IMR-90 (cell line): Measurements from ENCODE around the gene PPIP5K2. TPM values are rescaled to one million over a fixed set of nuclear protein-coding genes. Genes with fewer than 3 reads are reported as not detected.

Experiments used
- ATAC-seq: fragments of 200-7000 bp; cut with Tn5 transposase; 2 replicates; pipeline ENCODE4 v1.9.1; 2020; ENCODE audit warnings: low read depth, mild to moderate bottlenecking, moderate library complexity
- BruUV-seq: library from RNA; stranded (reverse); fragments of 400-500 nt; replicated peaks from 2 replicates; lab custom pipeline; 2021; lab: Mats Ljungman, UMichigan
- CTCF ChIA-PET: fragments of 300-600 bp; formaldehyde crosslinking; extraction: SDS; loops from one replicate; lab custom pipeline; 2021; ENCODE audit warnings: antibody characterized with exemption; lab: Yijun Ruan, JAX
- POLR2A ChIA-PET: fragments of 300-600 bp; sonication (Branson Sonifier 250); formaldehyde crosslinking; loops from one replicate; lab custom pipeline; 2022; ENCODE audit warnings: antibody characterized with exemption; ENCODE audit not compliant: unreplicated experiment; lab: Charles Lee
- DNase-seq: peaks from one replicate; pipeline ENCODE4 v3.0.0; 2013
- H2AFZ ChIP-seq: replicated peaks from 2 replicates; pipeline ENCODE3; 2013; ENCODE audit warnings: low read length, mild to moderate bottlenecking; ENCODE audit not compliant: poor library complexity
- H2AK5ac ChIP-seq: 2 replicates; pipeline ENCODE4 v1.6.1; 2013; ENCODE audit warnings: low read depth, low read length, inconsistent platforms
- H2AK9ac ChIP-seq: replicated peaks from 2 replicates; pipeline ENCODE3; 2013; ENCODE audit warnings: mild to moderate bottlenecking, low read depth, low read length, moderate library complexity; ENCODE audit not compliant: poor library complexity
- H2BK120ac ChIP-seq: 2 replicates; pipeline ENCODE4 v1.6.1; 2013; ENCODE audit warnings: low read depth, low read length, inconsistent platforms
- H2BK15ac ChIP-seq: 3 replicates; pipeline ENCODE4 v1.6.1; 2013; ENCODE audit warnings: low read depth, low read length, inconsistent platforms
- H2BK20ac ChIP-seq: 2 replicates; pipeline ENCODE4 v1.6.1; 2013; ENCODE audit warnings: low read depth, mild to moderate bottlenecking, inconsistent platforms, low read length, moderate library complexity
- H2BK5ac ChIP-seq: 2 replicates; pipeline ENCODE4 v1.6.1; 2013; ENCODE audit warnings: mild to moderate bottlenecking, low read depth, low read length, inconsistent platforms; ENCODE audit not compliant: poor library complexity, severe bottlenecking
- H3K14ac ChIP-seq: replicated peaks from 2 replicates; pipeline ENCODE4 v1.6.1; 2013; ENCODE audit warnings: low read depth, low read length, inconsistent platforms
- H3K18ac ChIP-seq: 2 replicates; pipeline ENCODE4 v1.6.1; 2013; ENCODE audit warnings: low read depth, low read length, control low read depth
- H3K23ac ChIP-seq: 2 replicates; pipeline ENCODE4 v1.6.1; 2013; ENCODE audit warnings: low read depth, low read length, inconsistent platforms
- H3K27ac ChIP-seq: 2 replicates; pipeline ENCODE4 v1.5.1; 2013; ENCODE audit warnings: mild to moderate bottlenecking, control low read depth, low read length; ENCODE audit not compliant: insufficient read depth
- H3K27me3 ChIP-seq: 2 replicates; pipeline ENCODE4 v1.6.1; 2013; ENCODE audit warnings: low read length; ENCODE audit not compliant: control insufficient read depth, insufficient read depth
- H3K36me3 ChIP-seq: 2 replicates; pipeline ENCODE4 v1.6.1; 2013; ENCODE audit warnings: low read length, mixed read lengths; ENCODE audit not compliant: control insufficient read depth, insufficient read depth
- H3K4ac ChIP-seq: 2 replicates; pipeline ENCODE4 v1.6.1; 2013; ENCODE audit warnings: low read depth, low read length, inconsistent platforms
- H3K4me1 ChIP-seq: 2 replicates; pipeline ENCODE4 v1.6.1; 2013; ENCODE audit warnings: low read length, mixed read lengths; ENCODE audit not compliant: control insufficient read depth, insufficient read depth
- H3K4me2 ChIP-seq: 2 replicates; pipeline ENCODE4 v1.6.1; 2013; ENCODE audit warnings: low read depth, mild to moderate bottlenecking, control low read depth, low read length, moderate library complexity
- H3K4me3 ChIP-seq: 2 replicates; pipeline ENCODE4 v1.5.1; 2013; ENCODE audit warnings: low read depth, mild to moderate bottlenecking, control low read depth, low read length, moderate library complexity; ENCODE audit not compliant: insufficient read depth
- H3K56ac ChIP-seq: 2 replicates; pipeline ENCODE4 v1.6.1; 2013; ENCODE audit warnings: low read length, inconsistent platforms; ENCODE audit not compliant: insufficient read depth; ENCODE audit errors: extremely low read depth
- H3K79me1 ChIP-seq, 2 experiments: 2 replicates each; pipeline ENCODE4 v1.6.1; 2013; ENCODE audit warnings: low read length in 2 of 2, inconsistent platforms in 1 of 2, low read depth in 1 of 2
- H3K9ac ChIP-seq: 2 replicates; pipeline ENCODE4 v1.6.1; 2013; ENCODE audit warnings: low read depth, low read length, control low read depth
- H3K9me1 ChIP-seq: 2 replicates; pipeline ENCODE4 v1.6.1; 2013; ENCODE audit warnings: low read length, inconsistent platforms; ENCODE audit not compliant: insufficient read depth
- H3K9me3 ChIP-seq: 2 replicates; pipeline ENCODE4 v1.6.1; 2013; ENCODE audit warnings: low read length; ENCODE audit not compliant: control insufficient read depth, insufficient read depth
- H4K20me1 ChIP-seq: 2 replicates; pipeline ENCODE4 v1.6.1; 2013; ENCODE audit warnings: low read length, inconsistent platforms; ENCODE audit not compliant: insufficient read depth
- H4K5ac ChIP-seq: 2 replicates; pipeline ENCODE4 v1.6.1; 2013; ENCODE audit warnings: mild to moderate bottlenecking, low read depth, low read length, control low read depth
- H4K8ac ChIP-seq, 2 experiments: 2 replicates each; pipeline ENCODE4 v1.6.1; 2013; ENCODE audit warnings: low read depth in 2 of 2, low read length in 2 of 2, control low read depth in 1 of 2, inconsistent platforms in 1 of 2
- H4K91ac ChIP-seq: 2 replicates; pipeline ENCODE4 v1.6.1; 2013; ENCODE audit warnings: low read depth, low read length, inconsistent platforms; ENCODE audit not compliant: insufficient read depth
- BHLHE40 ChIP-seq: fragments of 150-350 bp; IDR thresholded peaks from 2 replicates; pipeline ENCODE4 v1.6.1; 2016; ENCODE audit warnings: mild to moderate bottlenecking, low read depth, low read length
- CEBPB ChIP-seq: IDR thresholded peaks from 2 replicates; pipeline ENCODE4 v1.6.1; 2012; ENCODE audit warnings: low read depth, low read length, improper control_type of control experiment
- CHD1 ChIP-seq: IDR thresholded peaks from 2 replicates; pipeline ENCODE4 v1.6.1; 2012; ENCODE audit warnings: low read depth, low read length, improper control_type of control experiment
- CTCF ChIP-seq: conservative IDR thresholded peaks from 2 replicates; pipeline ENCODE4 v1.5.1; 2012; ENCODE audit warnings: mild to moderate bottlenecking, low read depth, low read length, improper control_type of control experiment
- ELK1 ChIP-seq: fragments of 150-350 bp; IDR thresholded peaks from 2 replicates; pipeline ENCODE4 v1.6.1; 2016; ENCODE audit warnings: low read depth, mild to moderate bottlenecking, low read length, moderate library complexity, borderline replicate concordance
- FOS ChIP-seq: fragments of 150-350 bp; IDR thresholded peaks from 2 replicates; pipeline ENCODE4 v1.6.1; 2016; ENCODE audit warnings: low read depth, low read length
- MAZ ChIP-seq: IDR thresholded peaks from 2 replicates; pipeline ENCODE4 v1.6.1; 2012; ENCODE audit warnings: low read depth, mild to moderate bottlenecking, low read length, improper control_type of control experiment, moderate library complexity, borderline replicate concordance
- MXI1 ChIP-seq: IDR thresholded peaks from 2 replicates; pipeline ENCODE4 v1.6.1; 2012; ENCODE audit warnings: low read depth, mild to moderate bottlenecking, low read length, moderate library complexity, borderline replicate concordance
- NFE2L2 ChIP-seq: fragments of 150-350 bp; IDR thresholded peaks from 2 replicates; pipeline ENCODE4 v1.6.1; 2016; ENCODE audit warnings: low read depth, mild to moderate bottlenecking, low read length
- POLR2A ChIP-seq: IDR thresholded peaks from 2 replicates; pipeline ENCODE4 v1.6.1; 2012; ENCODE audit warnings: mild to moderate bottlenecking, low read depth, low read length
- RAD21 ChIP-seq: IDR thresholded peaks from 2 replicates; pipeline ENCODE4 v1.6.1; 2012; ENCODE audit warnings: low read length, improper control_type of control experiment
- RCOR1 ChIP-seq: IDR thresholded peaks from 2 replicates; pipeline ENCODE4 v1.6.1; 2012; ENCODE audit warnings: mild to moderate bottlenecking, low read length, improper control_type of control experiment; ENCODE audit not compliant: insufficient replicate concordance
- SMC3 ChIP-seq: fragments of 150-350 bp; IDR thresholded peaks from 2 replicates; pipeline ENCODE4 v1.6.1; 2016; ENCODE audit warnings: low read depth, mild to moderate bottlenecking, antibody characterized with exemption, low read length, moderate library complexity
- USF2 ChIP-seq: fragments of 150-350 bp; IDR thresholded peaks from 2 replicates; pipeline ENCODE4 v1.6.1; 2017; ENCODE audit warnings: mild to moderate bottlenecking, antibody characterized with exemption, low read length, low read depth
- WGBS, 2 experiments: methylation state at CpG; one replicate each; pipeline versions ENCODE4 v1.1.5 to v1.1.7; 2013; ENCODE audit warnings: missing lambda C conversion rate in 2 of 2; ENCODE audit not compliant: insufficient read length in 1 of 2; ENCODE audit errors: extremely low coverage in 2 of 2; 5-methylcytosine and 5-hydroxymethylcytosine counted together
- dilution Hi-C: fragments of 300-500 bp; cut with HindIII; formaldehyde crosslinking; loops from one replicate; pipeline ENCODE4 v1.14.3; 2018; ENCODE audit warnings: low sequenced_read_pairs; ENCODE audit not compliant: unreplicated experiment
- in situ Hi-C: fragments of 300-500 bp; cut with MboI; formaldehyde crosslinking; loops from 3 replicates; pipeline ENCODE4 v1.14.3; 2019; ENCODE audit warnings: low sequenced_read_pairs, inconsistent platforms, mixed read lengths
- intact Hi-C: fragments of 100-400 bp; cut with micrococcal nuclease; formaldehyde crosslinking; loops from 2 replicates; pipeline ENCODE4 v1.10.0; 2022
- polyA plus RNA-seq, 3 experiments: library from polyadenylated mRNA; depleted of rRNA; stranded (reverse); fragments of >200 nt; gene quantifications; 2 replicates each; pipeline ENCODE4 v1.2.3, GENCODE V29; 2012; ENCODE audit warnings: low replicate concordance in 1 of 3
- total RNA-seq: library from RNA; depleted of rRNA; stranded (reverse); fragments of >200 nt; gene quantifications from 2 replicates; pipeline ENCODE4 v1.2.3, GENCODE V29; 2012

Gene PPIP5K2
- total and polyA plus RNA-seq, 2 of the 4 experiments (the other 2 are of a cell fraction) = 32.4 to 67.6 TPM

- no peaks in the 10 kb centered on the region for H3K36me3 ChIP-seq
- in situ Hi-C loops = no loop called here
- H2BK15ac ChIP-seq = no peak overlapping the region
- H3K56ac ChIP-seq = 0 out of 2 replicates have a peak overlapping the region, but pooled peaks have one; percentile 53
- peaks cover 6 to 21% of the 10 kb centered on the region in 2 experiments; a peak in 3 of 4 replicates for H3K79me1 ChIP-seq
- ChIA-PET CTCF (interaction anchor here (0.5 to 1.3 kb wide), 4 partner anchors 27 to 623 kb away, joined by 3 to 6 read pairs (median 3); no protein-coding TSS in a partner anchor), POLR2A (interaction anchor here (0.7 kb wide), 2 partner anchors 170 to 215 kb away, joined by 3 to 7 read pairs; no protein-coding TSS in a partner anchor)
- H2BK20ac ChIP-seq = no peak overlapping the region
- H3K9me3 ChIP-seq = no peaks in the 10 kb centered on the region
- peak overlapping the region; percentile 97 for H3K4me2 ChIP-seq
- H3K23ac ChIP-seq = peak overlapping the region; percentile 92
- H3K4me1 ChIP-seq = peaks cover 2% of the 10 kb centered on the region
- peak overlapping the region; percentile 69 for H2BK5ac ChIP-seq
- no peak overlapping the region for H4K91ac ChIP-seq
- H3K4ac ChIP-seq = peak overlapping the region; percentile 46; the same call in 1 of the 2 replicates
- no peak overlapping the region for H3K14ac ChIP-seq
- DNase-seq (peak; percentile 23), ATAC-seq (no peak)
- dilution Hi-C loops = no loop called here
- no peak overlapping the region for H2AK5ac ChIP-seq
- intact Hi-C loops = loop anchor here (2.0 to 5.0 kb wide), 3 partner anchors 35 to 192 kb away; no protein-coding TSS in a partner anchor
- no TSS peak for BruUV-seq
- no peak overlapping the region for H3K18ac ChIP-seq
- no peaks in the 10 kb centered on the region for H3K9me1 ChIP-seq
- peak overlapping the region; percentile 97 for H2AFZ ChIP-seq
- peaks cover 5% of the 10 kb centered on the region; the same call in 1 of the 2 replicates for H4K20me1 ChIP-seq
- no peak overlapping the region for H2BK120ac ChIP-seq
- H2AK9ac ChIP-seq = peak overlapping the region; percentile 80
- no peaks in the 10 kb centered on the region; the same call in 1 of the 2 replicates for H3K27me3 ChIP-seq
- peak overlapping the region; percentile 50 for H3K9ac ChIP-seq
- H3K27ac ChIP-seq = peak overlapping the region; percentile 1; the same call in 1 of the 2 replicates
- H4K5ac ChIP-seq = no peak overlapping the region
- H4K8ac ChIP-seq = 0 out of 4 replicates have a peak overlapping the region, but pooled peaks of 1 of the 2 experiments have one; percentile 27
- H3K4me3 ChIP-seq = peak overlapping the region; percentile 98
- 0% methylated on average over 5 of the region's 20 CpGs; no CpG with 5 or more reads in 1 of the 2 experiments for WGBS, 2 experiments
- TF ChIP-seq USF2 (no peak), FOS (no peak), CEBPB (no peak), RCOR1 (no peak), BHLHE40 (no peak), CTCF (no peak), RAD21 (no peak), MAZ (no peak), MXI1 (no peak), ELK1 (no peak), SMC3 (no peak), CHD1 (no peak), NFE2L2 (no peak), POLR2A (no peak)
Measured at GRCh38 chr5:103259705-103260355, 139.7 kb downstream of the PPIP5K2 start.
